22Rv1 (cell line): ENCODE data around the gene NKAP.

Experiments used
- ZFX ChIP-seq: fragments of 450-650 bp; IDR thresholded peaks from 2 replicates; pipeline ENCODE4 v1.6.1; 2017; ENCODE audit warnings: antibody characterized with exemption, borderline replicate concordance
- TF ChIP-seq, protein P1 (sequence below): fragments of 450-650 bp; IDR thresholded peaks from 2 replicates; pipeline ENCODE4 v1.5.1; 2017; ENCODE audit warnings: mild to moderate bottlenecking

DNA sequence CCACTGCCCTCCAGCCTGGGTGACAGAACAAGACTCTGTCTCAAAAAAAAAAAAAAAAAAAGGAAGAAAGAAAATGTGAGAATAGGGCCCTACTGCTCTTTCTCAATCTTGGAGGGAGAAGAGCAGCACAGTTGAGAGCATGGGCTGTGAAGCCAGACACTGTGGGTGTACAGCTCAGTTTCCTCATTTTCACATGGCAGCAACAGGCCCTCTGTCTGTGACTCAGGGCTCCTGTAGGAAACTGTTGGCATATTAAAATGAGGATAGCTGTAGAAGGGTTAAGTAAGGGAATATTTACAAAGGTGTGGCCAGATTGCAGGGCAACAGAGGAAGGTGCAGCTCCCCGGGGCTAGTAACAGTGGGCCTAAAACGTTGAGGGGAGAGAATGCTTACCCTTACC lies 44.4 kb downstream of the NKAP start:
- TF ChIP-seq, protein P1, sequence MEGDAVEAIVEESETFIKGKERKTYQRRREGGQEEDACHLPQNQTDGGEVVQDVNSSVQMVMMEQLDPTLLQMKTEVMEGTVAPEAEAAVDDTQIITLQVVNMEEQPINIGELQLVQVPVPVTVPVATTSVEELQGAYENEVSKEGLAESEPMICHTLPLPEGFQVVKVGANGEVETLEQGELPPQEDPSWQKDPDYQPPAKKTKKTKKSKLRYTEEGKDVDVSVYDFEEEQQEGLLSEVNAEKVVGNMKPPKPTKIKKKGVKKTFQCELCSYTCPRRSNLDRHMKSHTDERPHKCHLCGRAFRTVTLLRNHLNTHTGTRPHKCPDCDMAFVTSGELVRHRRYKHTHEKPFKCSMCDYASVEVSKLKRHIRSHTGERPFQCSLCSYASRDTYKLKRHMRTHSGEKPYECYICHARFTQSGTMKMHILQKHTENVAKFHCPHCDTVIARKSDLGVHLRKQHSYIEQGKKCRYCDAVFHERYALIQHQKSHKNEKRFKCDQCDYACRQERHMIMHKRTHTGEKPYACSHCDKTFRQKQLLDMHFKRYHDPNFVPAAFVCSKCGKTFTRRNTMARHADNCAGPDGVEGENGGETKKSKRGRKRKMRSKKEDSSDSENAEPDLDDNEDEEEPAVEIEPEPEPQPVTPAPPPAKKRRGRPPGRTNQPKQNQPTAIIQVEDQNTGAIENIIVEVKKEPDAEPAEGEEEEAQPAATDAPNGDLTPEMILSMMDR = no peak
- TF ChIP-seq ZFX = no peak
